Progenitor cell of endocrine pancreas (in vitro differentiated cells): Measurements from ENCODE around the gene RCOR3. TPM values are rescaled to one million over a fixed set of nuclear protein-coding genes. Genes with fewer than 3 reads are reported as not detected.

Source experiments
- DNase-seq: peaks from one replicate; pipeline ENCODE4 v3.0.0; 2021; ENCODE audit warnings: low spot score; ENCODE audit not compliant: unreplicated experiment
- H3K27ac Mint-ChIP-seq: 2 replicates; pipeline ENCODE4 v1.8.0; 2021; ENCODE audit warnings: mild to moderate bottlenecking, moderate library complexity, mixed read lengths
- H3K27me3 Mint-ChIP-seq: 2 replicates; pipeline ENCODE4 v1.8.0; 2021; ENCODE audit warnings: mixed read lengths
- H3K36me3 Mint-ChIP-seq: 2 replicates; pipeline ENCODE4 v1.8.0; 2022; ENCODE audit warnings: mixed read lengths; ENCODE audit not compliant: insufficient read depth
- H3K4me1 Mint-ChIP-seq: 2 replicates; pipeline ENCODE4 v1.8.0; 2021; ENCODE audit warnings: low read depth, mixed read lengths
- H3K4me3 Mint-ChIP-seq: 2 replicates; pipeline ENCODE4 v1.8.0; 2021; ENCODE audit warnings: low read depth, mild to moderate bottlenecking, moderate library complexity, mixed read lengths
- H3K9me3 Mint-ChIP-seq: 2 replicates; pipeline ENCODE4 v1.8.0; 2021; ENCODE audit warnings: low read depth, mixed read lengths
- CTCF ChIP-seq: fragments of 200-600 bp; sonication (generic); IDR thresholded peaks from one replicate; pipeline ENCODE4 v1.5.0; 2021; ENCODE audit warnings: antibody characterized with exemption, mild to moderate bottlenecking; ENCODE audit not compliant: unreplicated experiment
- total RNA-seq: library from RNA; stranded (reverse); gene quantifications from 2 replicates; pipeline ENCODE4 v1.2.1, GENCODE V29; 2021

The RCOR3 gene
- total RNA-seq, 1 donor from 2014 or later = 63.0 TPM

DNA sequence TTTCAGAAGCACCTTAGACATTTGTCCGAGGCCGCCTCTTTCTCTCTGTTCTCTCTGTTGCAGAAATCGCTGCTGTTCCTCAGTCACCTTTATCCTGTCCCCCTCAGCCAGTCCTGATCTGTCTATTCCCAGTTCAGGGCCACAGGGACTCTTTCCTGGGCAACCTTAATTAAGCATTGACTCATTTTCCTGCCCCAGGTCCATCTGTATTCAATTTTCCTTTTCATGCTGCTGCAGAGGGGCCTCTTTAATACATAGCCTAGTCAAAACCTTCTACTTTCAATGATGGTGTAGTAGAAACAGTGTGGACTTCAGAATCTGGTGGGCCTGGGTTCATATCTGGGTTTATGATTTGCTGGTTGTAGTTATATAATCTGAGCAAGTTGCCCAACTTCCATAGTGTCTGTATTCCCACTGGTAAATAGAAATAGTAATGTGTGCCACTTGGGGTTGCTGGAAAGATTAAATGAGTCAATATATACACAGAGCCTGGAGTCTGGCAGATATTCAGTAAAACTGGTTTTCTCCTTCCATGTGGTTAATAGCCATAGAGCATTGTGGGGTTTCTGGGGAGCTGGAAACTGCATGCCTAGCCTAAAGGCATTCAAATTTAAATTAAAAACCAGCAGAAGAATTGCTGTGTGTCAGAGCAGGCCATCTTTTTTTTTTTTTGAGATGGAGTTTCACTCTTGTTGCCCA lies 72.0 kb downstream of the RCOR3 start:
- no peak for DNase-seq
- Mint-ChIP-seq H3K27me3 (peaks cover 46% of the 10 kb centered on the region), H3K27ac (no peak overlapping the region), H3K9me3 (no peaks in the 10 kb centered on the region), H3K4me3 (no peak overlapping the region), H3K36me3 (no peaks in the 10 kb centered on the region), H3K4me1 (peaks cover 17% of the 10 kb centered on the region)
- no peak for TF ChIP-seq CTCF

DNA sequence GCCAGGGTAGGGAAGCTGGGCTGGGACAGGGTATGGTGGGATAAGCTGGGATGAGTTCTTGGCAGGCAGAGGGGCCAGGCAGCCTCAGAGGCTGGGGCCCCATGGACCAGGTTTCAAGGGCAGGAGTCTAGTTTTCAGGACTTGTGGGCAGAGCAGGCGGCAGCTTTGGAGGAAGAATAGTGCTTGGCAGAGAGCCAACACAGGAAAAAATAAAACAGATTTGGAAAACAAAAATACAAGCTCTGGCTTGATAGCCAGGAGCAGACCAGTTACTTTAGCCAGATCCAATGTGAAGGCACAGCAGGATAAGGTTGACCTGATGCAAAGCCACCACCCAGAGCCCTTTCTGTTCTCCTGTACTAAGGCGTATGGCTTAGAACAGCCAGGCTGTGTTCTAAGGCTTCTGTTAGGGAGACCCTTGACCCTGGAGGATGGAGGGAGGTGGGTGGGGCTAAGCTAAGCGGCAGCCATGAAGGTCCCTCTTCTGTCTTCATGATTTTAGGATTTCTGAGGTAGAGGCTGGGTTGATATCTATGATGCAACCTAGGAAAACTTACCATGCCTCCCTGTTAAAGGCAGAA lies 73.0 kb downstream of the RCOR3 start:
- Mint-ChIP-seq H3K4me3 (no peak overlapping the region), H3K4me1 (peaks cover 18% of the 10 kb centered on the region), H3K27ac (no peak overlapping the region), H3K36me3 (no peaks in the 10 kb centered on the region), H3K27me3 (peaks cover 41% of the 10 kb centered on the region), H3K9me3 (no peaks in the 10 kb centered on the region)
- no peak for TF ChIP-seq CTCF
- no peak for DNase-seq

- DNase-seq = no peak
- peaks cover 37% of the 10 kb centered on the region for H3K27me3 Mint-ChIP-seq
- H3K4me1 Mint-ChIP-seq = peaks cover 17% of the 10 kb centered on the region
- H3K4me3 Mint-ChIP-seq = no peak overlapping the region
- no peaks in the 10 kb centered on the region for H3K9me3 Mint-ChIP-seq
- no peak for TF ChIP-seq CTCF
- H3K36me3 Mint-ChIP-seq = no peaks in the 10 kb centered on the region
- H3K27ac Mint-ChIP-seq = no peak overlapping the region
Observed at GRCh38 chr1:211332830-211333229, 73.7 kb downstream of the RCOR3 start.

DNA sequence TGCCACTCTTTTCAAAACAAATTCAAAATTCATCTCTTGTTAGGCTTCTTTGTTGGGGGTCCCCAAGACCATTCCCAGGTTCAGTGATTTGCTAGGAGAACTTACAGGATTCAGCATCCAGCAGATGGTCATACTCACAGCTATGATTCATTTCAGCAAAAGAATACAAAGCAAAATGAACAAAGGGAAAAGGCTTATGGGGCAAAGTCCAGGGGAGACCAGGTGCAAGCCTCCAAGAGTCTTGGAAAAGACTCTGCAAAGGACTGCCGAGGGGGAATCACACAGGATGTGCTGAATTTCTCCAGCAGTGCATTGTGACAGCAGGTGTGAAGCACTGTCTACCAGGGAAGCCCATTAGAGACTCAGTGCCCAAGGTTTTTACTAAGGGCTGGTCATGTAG lies 74.7 kb downstream of the RCOR3 start:
- H3K4me3 Mint-ChIP-seq = no peak overlapping the region
- no peak overlapping the region for H3K27ac Mint-ChIP-seq
- no peak for DNase-seq
- H3K4me1 Mint-ChIP-seq = peaks cover 15% of the 10 kb centered on the region
- no peaks in the 10 kb centered on the region for H3K36me3 Mint-ChIP-seq
- TF ChIP-seq CTCF = no peak
- peaks cover 26% of the 10 kb centered on the region for H3K27me3 Mint-ChIP-seq
- no peaks in the 10 kb centered on the region for H3K9me3 Mint-ChIP-seq

GRCh38 chr1:211334986-211335385 lies 75.8 kb downstream of the RCOR3 start:
- no peak for DNase-seq
- Mint-ChIP-seq H3K4me3 (no peak overlapping the region), H3K36me3 (no peaks in the 10 kb centered on the region), H3K27ac (no peak overlapping the region), H3K9me3 (no peaks in the 10 kb centered on the region), H3K4me1 (peaks cover 15% of the 10 kb centered on the region), H3K27me3 (peaks cover 15% of the 10 kb centered on the region)
- no peak for TF ChIP-seq CTCF
